Measurements from ENCODE around the gene TP73.
A peak's percentile ranks its signal among the peaks of the same experiment; 100 is the strongest.

The TP73 gene

GRCh38 chr1:3651930-3652547, at the start of gene TP73:
Gene TP73 (plus strand): TSS chr1:3652516. CDS start chr1:3682366, 29,850 bp downstream.
- DNase-seq = peak; percentile 37

DNA sequence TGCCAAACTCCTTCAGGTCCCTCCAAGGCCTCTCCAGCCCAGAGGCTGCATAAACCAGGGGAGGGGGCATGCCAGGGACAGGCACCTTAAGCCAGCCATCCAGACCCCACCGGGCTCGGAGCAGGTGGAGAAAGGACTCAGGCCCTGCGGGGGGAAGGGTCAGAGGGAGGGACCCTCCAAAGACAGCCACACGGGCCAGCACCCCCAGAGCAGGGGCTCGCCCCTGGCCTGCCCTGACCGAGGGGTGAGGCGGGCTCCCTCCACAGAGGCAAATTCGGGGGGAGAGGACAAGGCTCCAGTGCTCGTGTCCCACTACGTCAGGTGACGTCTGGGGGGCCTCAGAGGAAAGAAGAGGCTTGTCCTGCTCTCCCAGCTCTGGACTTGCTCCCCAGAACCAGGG, 49.2 kb upstream of the TP73 start:
- no peak for DNase-seq

DNA sequence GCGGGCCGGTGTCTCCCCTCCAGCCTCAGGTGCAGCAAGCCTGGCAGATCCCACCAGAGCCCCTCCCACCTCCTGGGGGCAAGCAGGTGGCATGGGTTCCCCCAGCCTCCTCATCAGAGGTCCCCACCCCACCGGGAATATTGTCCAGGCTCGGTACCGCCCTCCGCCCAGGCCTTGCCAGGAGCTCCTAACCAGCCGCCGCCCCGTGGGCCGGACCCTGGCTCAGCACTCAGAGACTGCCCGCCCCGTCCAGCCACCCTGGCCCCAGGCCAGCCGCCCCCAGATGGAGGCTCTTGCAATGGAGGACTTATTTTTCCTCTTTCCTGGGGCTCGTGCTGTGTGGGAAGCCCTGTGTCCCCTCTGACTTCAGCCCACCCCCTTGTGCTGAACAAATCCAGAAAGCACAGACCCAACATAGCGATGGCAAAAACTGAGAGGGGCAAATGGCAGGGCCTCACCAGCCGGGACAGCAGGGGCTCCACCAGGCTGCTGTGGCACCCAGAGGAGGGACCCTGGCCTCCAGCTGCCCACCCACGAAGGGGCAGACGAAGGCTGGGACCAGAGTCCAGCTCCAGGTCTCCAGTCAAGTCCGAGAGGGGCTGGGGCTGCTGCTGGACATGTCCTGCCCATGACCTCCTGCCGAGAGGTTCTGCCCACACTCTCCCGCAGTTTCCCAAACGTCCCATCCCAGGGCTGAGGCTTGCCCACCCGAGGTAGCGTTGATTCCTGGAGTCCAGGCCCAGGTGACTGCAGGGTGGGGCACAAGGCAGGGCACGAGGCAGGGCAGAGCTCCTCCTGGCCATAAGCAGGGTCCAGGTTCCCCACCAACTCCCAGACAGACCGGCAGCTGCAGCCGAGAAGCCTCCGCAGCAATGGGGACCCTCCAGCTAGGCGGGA, 48.5 kb upstream of the TP73 start:
- DNase-seq = no peak

DNA sequence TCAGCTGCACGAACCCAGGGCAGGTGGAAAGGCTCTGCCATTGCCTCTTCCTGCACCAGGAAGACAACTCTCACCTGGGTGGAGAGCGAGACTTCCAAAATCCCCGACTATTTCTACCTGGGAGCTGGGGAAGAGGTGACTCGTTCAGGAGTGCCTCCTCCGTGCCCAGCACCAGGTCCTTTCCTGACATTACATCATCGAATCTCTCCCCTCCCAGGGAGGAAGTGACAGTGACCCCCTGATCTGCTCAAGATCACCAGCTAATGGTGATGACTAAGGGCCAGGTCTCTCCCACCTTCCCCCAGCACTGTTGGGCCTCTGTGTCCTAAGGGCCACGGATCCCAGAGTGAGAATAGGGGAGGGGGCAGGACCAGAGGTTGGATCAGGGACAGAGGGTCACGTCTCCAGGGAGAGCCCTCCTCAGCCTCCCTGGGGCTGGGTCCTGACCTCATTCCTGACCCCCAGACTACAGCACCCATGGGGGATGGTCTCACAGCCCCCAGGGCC, 47.8 kb upstream of the TP73 start:
- no peak for DNase-seq

- no peak for DNase-seq
These were observed 47.1 kb upstream of the TP73 start for GRCh38 chr1:3604997-3605823.

DNA sequence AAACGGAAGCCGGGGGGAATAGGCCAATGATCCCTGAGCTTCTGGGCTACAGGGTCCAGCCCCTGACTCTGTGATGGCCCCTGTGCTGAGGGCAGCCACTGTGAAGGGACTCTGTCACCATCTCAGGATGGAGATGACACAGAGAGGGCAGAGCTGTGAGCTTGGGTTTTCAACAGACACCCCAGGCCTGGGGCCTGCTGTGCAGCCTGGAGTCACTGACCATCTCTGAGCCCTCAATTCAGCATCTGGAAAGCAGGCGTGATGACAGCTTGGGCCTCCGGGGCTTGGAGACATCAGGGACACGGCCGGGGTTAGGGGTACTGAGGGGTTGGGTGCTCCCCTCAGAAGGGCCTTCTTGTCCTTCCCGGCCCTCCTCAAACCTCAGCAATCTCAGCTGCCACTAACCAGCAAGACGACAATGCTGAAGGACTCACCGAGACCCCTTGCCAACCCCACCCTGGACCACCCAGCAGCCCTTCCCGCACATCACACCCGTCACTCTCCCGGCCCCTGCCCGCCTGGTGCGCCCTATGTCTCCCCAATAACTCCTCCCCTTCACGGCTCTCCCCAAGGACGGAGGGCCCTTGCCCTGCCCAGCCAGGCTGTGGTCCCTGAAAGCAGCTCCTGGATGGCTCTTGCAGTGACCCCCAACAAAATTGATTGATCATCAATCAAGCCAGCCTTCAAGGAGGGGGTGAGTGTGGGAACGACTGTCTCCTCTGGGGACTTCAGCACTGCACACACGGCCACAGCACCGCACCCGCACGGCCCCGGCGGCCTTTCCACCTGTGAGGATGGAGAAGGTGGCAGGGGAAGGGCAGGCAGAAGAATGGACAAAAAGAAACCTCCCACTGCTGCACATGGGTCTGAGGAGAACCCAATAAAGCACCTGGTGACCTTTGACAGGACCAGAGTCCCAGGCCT, 45.3 kb upstream of the TP73 start:
- DNase-seq = no peak

DNA sequence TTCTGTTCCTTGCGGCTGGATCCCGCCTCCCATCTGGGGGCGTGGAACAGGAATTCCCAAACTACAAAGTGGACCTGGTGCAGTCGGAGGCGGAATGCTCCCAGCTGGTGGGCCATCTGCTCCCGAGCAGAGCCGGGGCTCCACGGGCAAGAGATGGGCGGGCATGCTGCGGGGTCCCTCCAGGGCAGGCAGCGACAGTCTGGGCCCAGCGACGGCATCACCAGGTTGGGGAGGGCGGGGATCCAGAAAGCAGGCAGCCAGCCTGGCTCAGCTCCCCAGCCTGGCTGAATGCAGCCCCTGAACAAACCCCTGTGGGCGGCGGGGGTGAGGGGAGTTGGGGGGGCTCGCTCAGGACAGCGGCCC, 44.6 kb upstream of the TP73 start:
- no peak for DNase-seq

GRCh38 chr1:3608154-3608553, 44.2 kb upstream of the TP73 start:
- no peak for DNase-seq

GRCh38 chr1:3609016-3609768, 43.1 kb upstream of the TP73 start:
- DNase-seq = no peak

GRCh38 chr1:3609769-3610526, 42.4 kb upstream of the TP73 start:
- no peak for DNase-seq

DNA sequence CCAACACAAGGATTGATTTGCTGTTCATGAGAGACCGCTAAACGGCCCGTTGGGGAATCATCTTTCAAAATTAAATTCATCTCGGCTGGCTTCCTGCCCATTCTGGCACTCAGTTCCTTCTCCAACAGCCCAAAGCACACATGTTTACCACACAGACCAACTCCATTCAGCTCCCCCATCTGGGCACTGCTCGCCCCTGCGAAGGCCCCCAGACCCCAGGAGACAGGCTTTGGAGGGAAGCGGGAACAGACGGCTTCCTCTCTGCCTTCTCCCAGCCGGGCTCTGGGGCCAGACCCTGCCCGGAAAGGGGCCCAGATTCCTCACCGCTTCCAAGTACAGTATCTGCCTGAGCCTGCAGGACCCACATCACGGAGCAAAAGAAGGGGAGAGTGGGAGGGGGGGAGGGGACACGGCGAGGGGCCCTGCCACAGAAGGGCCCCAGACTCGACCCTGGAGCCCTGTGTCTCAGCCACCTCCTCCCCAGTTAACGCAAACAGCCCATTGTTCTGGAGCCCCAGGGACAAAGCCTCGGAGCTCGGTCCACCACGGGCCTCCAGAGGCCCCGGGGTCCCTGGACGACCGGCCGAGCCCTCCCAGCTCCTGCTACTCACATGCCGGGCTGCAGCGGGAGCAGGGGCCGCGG, 41.7 kb upstream of the TP73 start:
- no peak for DNase-seq

DNA sequence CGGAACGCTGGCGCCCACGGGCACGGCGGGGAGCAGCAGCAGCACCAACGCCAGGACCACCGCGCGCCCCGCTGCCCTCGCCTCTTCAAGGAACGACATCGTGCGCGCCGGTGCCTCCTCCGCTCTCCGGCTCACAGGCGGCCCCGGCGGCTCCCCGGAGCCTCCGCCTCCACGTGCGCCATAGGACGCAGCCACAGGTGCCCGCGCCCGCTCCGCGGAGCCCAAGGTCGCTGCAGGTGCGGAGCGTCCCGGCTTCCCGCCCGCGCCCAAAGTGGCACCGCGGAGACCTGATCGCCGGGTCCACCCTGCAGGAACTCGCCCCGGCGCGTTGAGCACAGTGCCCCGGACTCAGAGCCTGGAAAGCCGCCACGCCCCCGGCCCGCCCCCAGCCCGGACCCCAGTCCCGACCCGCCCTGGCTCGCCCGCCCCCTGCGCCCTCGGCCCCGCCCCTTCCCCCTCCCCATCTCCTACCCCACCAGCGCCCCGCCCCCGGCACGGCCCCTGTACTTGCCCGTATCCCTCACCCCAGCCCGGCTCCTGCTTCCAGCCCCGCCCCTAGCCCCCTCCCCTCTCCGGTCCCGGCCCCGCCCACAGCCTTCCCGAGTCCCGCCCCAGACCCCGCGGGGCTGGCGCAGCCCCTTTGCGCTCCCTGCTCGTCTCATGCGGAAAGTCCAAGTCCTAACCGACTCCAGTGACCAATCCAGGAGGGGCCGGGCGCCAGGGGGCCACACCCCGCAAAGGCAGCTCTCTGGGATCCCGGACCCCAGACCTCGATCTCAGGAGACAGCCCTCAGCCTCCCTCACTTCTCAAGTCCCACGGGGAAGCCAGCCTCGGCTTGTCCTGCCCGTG, 40.9 kb upstream of the TP73 start, which contains the start of gene MEGF6:
Gene MEGF6 (minus strand): TSS at position 339 of the 850 bp plus-strand sequence. CDS start 240 bp downstream, at position 99.
- peak; percentile 34 for DNase-seq

- no peak for DNase-seq
These were observed 40.2 kb upstream of the TP73 start for GRCh38 chr1:3612123-3612522.

GRCh38 chr1:3614755-3615742, 37.3 kb upstream of the TP73 start:
- DNase-seq = no peak

DNA sequence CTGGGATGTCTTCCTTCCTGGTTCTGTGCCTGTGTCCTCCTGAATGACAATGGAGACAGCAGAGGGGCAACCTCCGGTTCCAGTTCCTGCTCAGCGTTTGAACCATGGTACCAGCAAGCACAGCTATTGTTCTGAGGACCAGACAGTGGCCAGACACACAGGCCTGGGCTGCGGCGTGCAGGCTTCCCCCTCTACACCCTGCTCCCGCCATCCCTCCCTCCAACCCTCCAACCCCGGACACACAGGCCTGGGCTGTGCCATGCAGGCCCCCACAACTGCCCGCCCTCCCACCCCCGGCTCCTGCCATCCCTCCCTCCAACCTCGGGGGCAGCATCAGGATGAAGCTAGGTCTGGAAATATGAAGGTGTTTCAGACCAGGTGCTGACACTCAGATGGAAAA, 35.5 kb upstream of the TP73 start:
- no peak for DNase-seq

DNA sequence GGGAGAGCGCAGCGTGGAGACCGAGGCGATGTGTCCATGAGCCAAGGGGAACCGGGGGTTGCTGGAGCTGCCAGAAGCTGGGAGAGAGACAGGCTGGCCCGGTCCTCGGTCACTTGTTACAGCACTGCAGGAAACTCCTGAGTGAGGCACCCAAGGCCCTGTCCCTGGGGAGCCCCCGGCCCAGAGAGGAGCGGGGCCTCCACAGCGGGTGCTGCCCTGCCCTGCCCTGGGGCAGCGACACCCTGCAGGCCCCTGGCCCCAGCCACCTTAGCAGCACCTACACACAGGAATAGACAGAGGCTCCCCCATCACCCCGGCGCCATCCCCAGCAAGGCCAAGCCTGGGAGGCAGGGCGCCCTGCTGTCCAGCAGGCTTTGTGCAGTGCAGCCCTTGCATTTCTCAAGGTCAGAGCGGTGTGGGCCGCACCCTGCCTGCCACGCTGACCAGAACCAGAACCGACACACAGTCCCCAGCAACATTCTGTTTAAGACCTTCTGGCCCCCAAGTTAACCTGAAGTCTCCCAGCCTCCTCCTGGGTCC, 34.4 kb upstream of the TP73 start:
- no peak for DNase-seq

DNA sequence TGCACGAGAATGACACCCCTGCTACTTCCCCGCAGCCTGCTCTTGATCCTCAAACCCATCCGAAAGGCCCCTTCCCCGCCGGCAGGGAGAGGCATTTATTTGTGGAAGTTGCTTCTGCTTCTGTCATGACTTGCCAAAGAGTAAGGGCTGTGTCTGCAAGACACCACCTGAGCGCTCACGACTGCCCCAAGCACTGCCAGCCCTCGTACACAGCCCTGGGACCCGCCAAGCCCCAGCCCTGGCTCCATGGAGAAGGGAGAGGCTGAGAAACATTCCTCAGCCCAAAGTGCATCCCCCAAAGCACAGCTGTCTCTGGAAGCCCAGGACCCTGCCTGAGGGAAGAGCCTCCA, 33.8 kb upstream of the TP73 start:
- DNase-seq = no peak

Data from NCI-H526 treated with DMSO at 0.1 percent for 48 hours (cell line).